Measurements from ENCODE around the gene ZNF175.

The ZNF175 gene

DNA sequence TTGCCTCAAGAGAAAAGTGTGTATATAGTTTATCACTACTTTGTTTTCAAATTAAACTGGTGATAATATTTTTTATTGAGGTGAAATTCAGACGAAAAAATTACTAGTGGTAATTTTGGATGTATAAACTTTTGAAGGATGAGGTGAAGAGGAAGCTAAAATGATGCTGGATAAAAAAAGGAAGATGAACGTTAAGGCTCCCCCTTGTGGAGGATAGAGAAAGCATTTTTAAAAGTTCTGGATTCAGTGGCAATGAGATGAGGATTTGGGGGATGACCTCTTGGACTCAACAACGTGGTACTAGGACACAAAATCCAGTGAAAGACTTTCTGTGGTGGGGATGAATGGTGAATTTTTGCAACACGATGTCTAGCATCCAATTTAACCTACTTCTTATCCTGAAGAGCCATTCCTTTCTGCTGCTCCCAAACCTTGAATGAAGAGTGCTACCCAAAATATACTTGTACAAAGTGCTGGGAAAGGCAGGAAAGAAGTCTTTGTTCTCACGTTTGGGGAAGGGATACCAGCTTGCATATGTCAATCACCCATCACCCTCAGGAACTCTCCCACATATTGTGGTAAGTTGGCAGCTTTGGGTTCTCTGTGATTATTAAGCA, 66.4 kb downstream of the ZNF175 start:
- FAIRE-seq: no peak

DNA sequence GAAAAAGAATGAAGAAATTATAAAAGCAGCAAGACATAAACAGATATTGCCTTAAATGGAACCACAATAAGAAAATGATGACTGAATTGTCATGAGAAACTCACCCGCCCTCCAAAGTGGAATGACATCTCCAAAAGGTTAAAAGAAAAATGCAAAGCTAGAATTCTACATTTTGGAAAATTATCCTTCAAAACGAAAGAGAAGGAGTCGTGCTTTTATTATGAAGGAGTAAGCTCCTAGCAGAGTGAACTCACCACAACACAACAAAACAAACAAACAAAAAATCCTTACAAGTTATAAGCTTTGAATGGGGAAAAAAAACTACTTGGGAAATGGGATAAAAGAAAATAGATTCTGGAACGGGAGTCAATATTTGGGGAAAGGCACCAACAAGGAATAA, 68.8 kb downstream of the ZNF175 start:
- no peak for FAIRE-seq

DNA sequence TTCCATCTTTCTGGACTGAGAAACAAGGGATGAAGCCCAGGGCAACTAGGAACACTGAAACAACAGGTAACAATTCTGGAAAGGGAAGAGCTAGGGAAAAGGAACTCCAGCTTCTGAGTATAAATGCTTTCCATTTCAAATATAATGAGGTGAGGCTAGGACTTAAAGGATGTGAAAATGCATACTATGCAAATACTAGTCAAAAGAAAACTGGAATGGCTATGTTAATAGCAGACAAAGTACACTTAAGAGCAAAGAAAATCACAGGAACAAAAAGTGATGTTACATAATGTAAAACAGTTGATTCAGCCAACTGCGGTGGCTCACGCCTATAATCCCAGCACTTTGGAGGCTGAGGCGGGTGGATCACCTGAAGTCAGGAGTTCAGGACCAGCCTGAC, 69.3 kb downstream of the ZNF175 start:
- FAIRE-seq: no peak

DNA sequence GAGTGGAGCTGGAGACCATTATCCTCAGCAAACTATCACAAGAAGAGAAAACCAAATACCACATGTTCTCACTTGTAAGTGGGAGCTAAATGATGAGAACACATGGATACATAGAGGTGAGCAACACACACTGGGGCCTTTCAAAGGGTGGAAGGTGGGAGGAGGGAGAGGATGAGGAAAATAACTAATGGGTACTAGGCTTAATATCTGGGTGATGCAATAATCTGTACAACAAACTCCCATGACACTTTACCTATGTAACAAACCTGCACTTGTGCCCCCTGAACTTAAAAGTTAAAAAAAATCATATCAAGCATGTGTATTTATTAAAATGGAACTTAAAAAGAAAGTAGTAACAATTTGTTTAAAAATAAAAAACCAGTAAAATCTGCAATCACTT, 70.6 kb downstream of the ZNF175 start:
- no peak for FAIRE-seq
